HG03060 (cell line): Measurements from ENCODE around the gene ADGRB2.

Experiments
- ATAC-seq: cut with Tn5 transposase; IDR thresholded peaks from one replicate; pipeline ENCODE4 v1.9.1; 2021; ENCODE audit warnings: low read depth, moderate number of reproducible peaks; ENCODE audit not compliant: unreplicated experiment

ADGRB2 gene

GRCh38 chr1:31768407-31768907 lies 4.3 kb upstream of the ADGRB2 start:
- ATAC-seq: no peak

- no peak for ATAC-seq
These were observed 3.1 kb upstream of the ADGRB2 start for GRCh38 chr1:31767225-31767624.

- no peak for ATAC-seq
These were observed 1.4 kb upstream of the ADGRB2 start for GRCh38 chr1:31765516-31765915.

GRCh38 chr1:31765041-31765467 lies 914 bp upstream of the ADGRB2 start:
- no peak for ATAC-seq

- ATAC-seq: no peak
These were observed 349 bp downstream of the ADGRB2 start for GRCh38 chr1:31763671-31764311.

- ATAC-seq: no peak
These were observed 1.1 kb downstream of the ADGRB2 start for GRCh38 chr1:31762726-31763670.

GRCh38 chr1:31762323-31762722 lies 1.8 kb downstream of the ADGRB2 start:
- ATAC-seq: no peak

- no peak for ATAC-seq
These were observed 2.3 kb downstream of the ADGRB2 start for GRCh38 chr1:31761883-31762282.

GRCh38 chr1:31760471-31761470 lies 3.4 kb downstream of the ADGRB2 start:
- no peak for ATAC-seq

GRCh38 chr1:31759298-31760023 lies 4.7 kb downstream of the ADGRB2 start:
- ATAC-seq: no peak

GRCh38 chr1:31758823-31759222 lies 5.3 kb downstream of the ADGRB2 start:
- ATAC-seq: no peak

GRCh38 chr1:31757989-31758388 lies 6.2 kb downstream of the ADGRB2 start:
- ATAC-seq: no peak

GRCh38 chr1:31757204-31757679 lies 6.9 kb downstream of the ADGRB2 start:
- no peak for ATAC-seq

- no peak for ATAC-seq
These were observed 7.6 kb downstream of the ADGRB2 start for GRCh38 chr1:31756578-31756977.

GRCh38 chr1:31755850-31756492 lies 8.2 kb downstream of the ADGRB2 start:
- no peak for ATAC-seq

GRCh38 chr1:31755197-31755611 lies 8.9 kb downstream of the ADGRB2 start:
- ATAC-seq: no peak

- no peak for ATAC-seq
These were observed 9.7 kb downstream of the ADGRB2 start for GRCh38 chr1:31754397-31754796.

GRCh38 chr1:31753707-31754349 lies 10.3 kb downstream of the ADGRB2 start:
- no peak for ATAC-seq
